DOHH2 (cell line): Measurements from ENCODE around the gene DUSP16.

Experiments
- H3F3A ChIP-seq: fragments of 200-600 bp; sonication (generic), shearing (Covaris generic); 2 replicates; pipeline ENCODE4 v1.6.0; 2016; ENCODE audit warnings: antibody characterized with exemption, mild to moderate bottlenecking; ENCODE audit not compliant: control insufficient read depth, insufficient read depth
- H3K27ac ChIP-seq: fragments of 200-600 bp; sonication (generic); 2 replicates; pipeline ENCODE4 v1.5.1; 2014; ENCODE audit warnings: low read depth, mild to moderate bottlenecking, low read length, moderate library complexity
- H3K27me3 ChIP-seq: fragments of 200-600 bp; sonication (generic); 2 replicates; pipeline ENCODE4 v1.6.1; 2014; ENCODE audit warnings: mild to moderate bottlenecking, low read length, mixed read lengths; ENCODE audit not compliant: control insufficient read depth
- H3K36me3 ChIP-seq: fragments of 200-600 bp; sonication (generic); 2 replicates; pipeline ENCODE4 v1.6.1; 2014; ENCODE audit warnings: mild to moderate bottlenecking, low read length, moderate library complexity, mixed read lengths; ENCODE audit not compliant: control insufficient read depth
- H3K4me1 ChIP-seq: fragments of 200-600 bp; sonication (generic); 2 replicates; pipeline ENCODE4 v1.6.1; 2014; ENCODE audit warnings: mild to moderate bottlenecking, low read length, mixed read lengths; ENCODE audit not compliant: control insufficient read depth
- H3K4me2 ChIP-seq: fragments of 200-600 bp; sonication (generic); 2 replicates; pipeline ENCODE4 v1.6.0; 2014; ENCODE audit warnings: mild to moderate bottlenecking, low read length, moderate library complexity
- H3K4me3 ChIP-seq: fragments of 200-600 bp; sonication (generic); 2 replicates; pipeline ENCODE4 v1.5.1; 2014; ENCODE audit warnings: mild to moderate bottlenecking, low read length, mixed read lengths
- H3K79me2 ChIP-seq: fragments of 200-600 bp; sonication (generic); 2 replicates; pipeline ENCODE4 v1.6.1; 2014; ENCODE audit warnings: mild to moderate bottlenecking, low read length, mixed read lengths; ENCODE audit not compliant: control insufficient read depth
- H3K9me2 ChIP-seq: fragments of 200-600 bp; sonication (generic); replicated peaks from 2 replicates; pipeline ENCODE4 v1.6.1; 2014; ENCODE audit warnings: mild to moderate bottlenecking, low read length, mixed read lengths; ENCODE audit not compliant: control insufficient read depth
- H3K9me3 ChIP-seq: fragments of 200-600 bp; sonication (generic); 2 replicates; pipeline ENCODE4 v1.6.1; 2014; ENCODE audit warnings: antibody characterized with exemption, low read length, mixed read lengths; ENCODE audit not compliant: control insufficient read depth, insufficient read depth
- H4K20me1 ChIP-seq: fragments of 200-600 bp; sonication (generic); 2 replicates; pipeline ENCODE4 v1.6.0; 2014; ENCODE audit warnings: low read depth, mild to moderate bottlenecking, antibody characterized with exemption, low read length, moderate library complexity; ENCODE audit not compliant: control insufficient read depth, insufficient read depth
- EZH2phosphoT487 ChIP-seq: fragments of 200-600 bp; sonication (generic); IDR thresholded peaks from 2 replicates; pipeline ENCODE4 v1.6.1; 2017; ENCODE audit warnings: borderline replicate concordance, mild to moderate bottlenecking, antibody characterized with exemption, low read length, moderate library complexity, mixed read lengths
- TF ChIP-seq, protein P1 (sequence below): fragments of 200-600 bp; sonication (generic); IDR thresholded peaks from one replicate; pipeline ENCODE4 v1.5.1; 2014; ENCODE audit warnings: antibody characterized with exemption, mild to moderate bottlenecking, low read depth, low read length; ENCODE audit not compliant: poor library complexity, severe bottlenecking

The DUSP16 gene

DNA sequence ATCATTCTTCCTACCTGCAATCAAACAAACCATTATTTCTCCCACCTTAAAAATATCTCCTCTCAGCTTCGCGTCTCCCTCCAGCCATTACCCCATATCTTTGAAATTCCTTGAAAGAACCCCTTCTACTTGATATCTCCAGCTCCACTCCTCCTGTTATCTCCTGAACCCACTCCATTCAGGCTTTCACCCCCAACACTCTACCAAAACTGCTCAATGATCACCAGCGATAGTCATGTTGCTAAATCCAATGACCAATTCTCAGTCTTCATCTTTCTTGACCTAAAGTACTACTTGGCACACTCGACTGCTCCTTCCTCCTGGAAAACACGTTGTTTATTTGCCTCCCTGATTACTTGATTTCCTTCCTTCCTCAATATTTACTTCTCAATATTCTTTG, 70.1 kb downstream of the DUSP16 start:
- Histone ChIP-seq H3K4me1 (no peaks in the 10 kb centered on the region), H4K20me1 (no peaks in the 10 kb centered on the region), H3K9me2 (no peaks in the 10 kb centered on the region), H3K4me2 (no peak overlapping the region), H3K36me3 (no peaks in the 10 kb centered on the region), H3K4me3 (no peak overlapping the region), H3K9me3 (no peaks in the 10 kb centered on the region), H3F3A (no peaks in the 10 kb centered on the region), H3K79me2 (no peaks in the 10 kb centered on the region), H3K27me3 (peaks cover 6% of the 10 kb centered on the region; the same call in 1 of the 2 replicates), H3K27ac (no peak overlapping the region)
- TF ChIP-seq, protein P1, sequence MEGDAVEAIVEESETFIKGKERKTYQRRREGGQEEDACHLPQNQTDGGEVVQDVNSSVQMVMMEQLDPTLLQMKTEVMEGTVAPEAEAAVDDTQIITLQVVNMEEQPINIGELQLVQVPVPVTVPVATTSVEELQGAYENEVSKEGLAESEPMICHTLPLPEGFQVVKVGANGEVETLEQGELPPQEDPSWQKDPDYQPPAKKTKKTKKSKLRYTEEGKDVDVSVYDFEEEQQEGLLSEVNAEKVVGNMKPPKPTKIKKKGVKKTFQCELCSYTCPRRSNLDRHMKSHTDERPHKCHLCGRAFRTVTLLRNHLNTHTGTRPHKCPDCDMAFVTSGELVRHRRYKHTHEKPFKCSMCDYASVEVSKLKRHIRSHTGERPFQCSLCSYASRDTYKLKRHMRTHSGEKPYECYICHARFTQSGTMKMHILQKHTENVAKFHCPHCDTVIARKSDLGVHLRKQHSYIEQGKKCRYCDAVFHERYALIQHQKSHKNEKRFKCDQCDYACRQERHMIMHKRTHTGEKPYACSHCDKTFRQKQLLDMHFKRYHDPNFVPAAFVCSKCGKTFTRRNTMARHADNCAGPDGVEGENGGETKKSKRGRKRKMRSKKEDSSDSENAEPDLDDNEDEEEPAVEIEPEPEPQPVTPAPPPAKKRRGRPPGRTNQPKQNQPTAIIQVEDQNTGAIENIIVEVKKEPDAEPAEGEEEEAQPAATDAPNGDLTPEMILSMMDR = no peak
- TF ChIP-seq EZH2phosphoT487 = no peak

DNA sequence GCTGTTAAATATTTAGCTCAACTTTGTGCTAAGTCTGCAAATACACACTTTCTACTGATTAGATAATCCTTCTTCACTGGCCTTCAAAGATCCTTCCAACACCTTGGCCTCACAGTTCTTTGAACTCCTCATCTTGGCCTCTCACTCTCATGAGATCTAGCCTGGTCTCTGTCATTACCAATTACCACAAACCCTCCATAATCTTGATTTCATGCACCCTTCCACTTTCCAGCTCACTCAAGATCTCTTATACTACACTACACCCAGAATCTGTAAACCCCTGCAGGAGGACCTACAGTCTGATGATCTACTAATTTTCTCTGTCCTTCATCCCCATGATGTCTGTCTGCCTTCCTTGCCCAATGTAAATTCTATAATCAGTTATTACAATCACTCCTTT, 71.1 kb downstream of the DUSP16 start:
- TF ChIP-seq, protein P1 = no peak
- no peaks in the 10 kb centered on the region for H3K79me2 ChIP-seq
- H3K27ac ChIP-seq = no peak overlapping the region
- no peaks in the 10 kb centered on the region for H3K36me3 ChIP-seq
- H4K20me1 ChIP-seq = no peaks in the 10 kb centered on the region
- peaks cover 6% of the 10 kb centered on the region; the same call in 1 of the 2 replicates for H3K27me3 ChIP-seq
- H3K9me3 ChIP-seq = no peaks in the 10 kb centered on the region
- H3K4me2 ChIP-seq = no peak overlapping the region
- H3F3A ChIP-seq = no peaks in the 10 kb centered on the region
- no peaks in the 10 kb centered on the region for H3K4me1 ChIP-seq
- no peak overlapping the region for H3K4me3 ChIP-seq
- no peaks in the 10 kb centered on the region for H3K9me2 ChIP-seq

DNA sequence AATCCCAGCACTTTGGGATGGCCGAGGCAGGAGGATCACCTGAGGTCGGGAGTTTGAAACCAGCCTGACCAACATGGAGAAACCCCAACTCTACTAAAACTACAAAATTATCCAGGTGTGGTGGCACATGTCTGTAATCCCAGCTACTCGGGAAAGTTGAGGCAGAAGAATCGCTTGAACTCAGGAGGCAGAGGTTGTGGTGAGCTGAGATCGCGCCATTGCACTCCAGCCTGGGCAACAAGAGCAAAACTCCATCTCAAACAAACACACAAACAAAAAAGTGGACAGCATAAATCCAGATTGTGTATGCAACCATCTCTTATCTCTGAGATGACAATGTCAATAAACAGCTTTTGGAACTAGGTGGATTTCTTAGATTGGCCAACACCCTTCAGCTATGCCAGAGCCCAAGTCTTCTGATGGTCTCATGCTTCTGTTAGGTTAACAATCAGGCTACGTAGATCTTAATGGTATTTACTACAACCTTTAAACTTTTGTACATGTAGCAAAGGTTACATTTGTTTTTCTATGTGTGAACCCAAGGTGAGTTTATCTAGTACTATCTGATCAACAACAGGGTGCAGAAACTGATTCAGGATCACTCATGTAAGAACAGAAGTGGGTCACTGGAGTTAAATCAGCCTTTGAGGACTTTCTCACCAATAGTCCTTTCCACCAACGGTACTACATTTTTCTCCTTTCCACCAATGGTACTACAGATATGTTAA, 73.7 kb downstream of the DUSP16 start:
- no peaks in the 10 kb centered on the region for H3K79me2 ChIP-seq
- H3F3A ChIP-seq = no peaks in the 10 kb centered on the region
- H3K27ac ChIP-seq = no peak overlapping the region
- TF ChIP-seq, protein P1 = no peak
- no peaks in the 10 kb centered on the region for H3K9me2 ChIP-seq
- H3K4me3 ChIP-seq = no peak overlapping the region
- H3K4me2 ChIP-seq = no peak overlapping the region
- no peaks in the 10 kb centered on the region for H3K27me3 ChIP-seq
- H4K20me1 ChIP-seq = no peaks in the 10 kb centered on the region
- H3K4me1 ChIP-seq = no peaks in the 10 kb centered on the region
- no peaks in the 10 kb centered on the region for H3K36me3 ChIP-seq
- no peaks in the 10 kb centered on the region for H3K9me3 ChIP-seq

DNA sequence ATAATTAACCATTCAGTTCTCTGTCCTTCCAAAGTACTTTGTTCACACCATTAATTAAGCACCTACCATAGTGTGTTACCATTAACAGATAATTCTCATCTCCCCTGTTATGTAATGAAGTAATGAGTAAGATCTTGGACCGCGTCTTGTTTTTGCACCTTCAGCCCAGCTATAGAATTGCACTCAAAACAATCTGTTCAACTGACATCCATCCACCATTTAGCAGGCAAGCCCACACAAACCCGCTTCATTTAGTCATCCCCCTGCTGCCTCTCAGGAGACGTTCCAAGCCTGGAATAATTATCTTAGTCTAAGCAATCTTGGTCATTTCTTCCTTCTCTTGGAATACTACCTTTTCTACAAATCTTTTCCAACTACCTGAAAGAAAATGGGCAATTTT, 74.4 kb downstream of the DUSP16 start:
- Histone ChIP-seq H3K36me3 (no peaks in the 10 kb centered on the region), H3K4me2 (no peak overlapping the region), H3K79me2 (no peaks in the 10 kb centered on the region), H3K27me3 (no peaks in the 10 kb centered on the region), H3K9me3 (no peaks in the 10 kb centered on the region), H3K4me3 (no peak overlapping the region), H3F3A (no peaks in the 10 kb centered on the region), H3K27ac (no peak overlapping the region), H4K20me1 (no peaks in the 10 kb centered on the region), H3K9me2 (no peaks in the 10 kb centered on the region), H3K4me1 (no peaks in the 10 kb centered on the region)
- TF ChIP-seq, protein P1 = no peak
- no peak for TF ChIP-seq EZH2phosphoT487
